AG04450 (cell line): ENCODE results near the gene TPMT. TPM values are rescaled to one million over a fixed set of nuclear protein-coding genes. Genes with fewer than 3 reads are reported as not detected.
A peak's percentile ranks its signal among the peaks of the same experiment; 100 is the strongest.

Source experiments
- CTCF ChIA-PET: fragments of 300-600, 350-600 bp; formaldehyde crosslinking; extraction: SDS; loops from one replicate; lab custom pipeline; 2022; ENCODE audit warnings: antibody characterized with exemption, inconsistent platforms; lab: Charles Lee
- POLR2A ChIA-PET: fragments of 350-600 bp; formaldehyde crosslinking; extraction: SDS; loops from one replicate; lab custom pipeline; 2021; ENCODE audit warnings: antibody characterized with exemption, inconsistent platforms; lab: Yijun Ruan, JAX
- DNase-seq: peaks from one replicate; pipeline ENCODE4 v3.0.0-alpha.2; 2011; ENCODE audit warnings: low read depth, low spot score
- H3K27ac ChIP-seq: one replicate; pipeline ENCODE4 v1.5.1; 2012; ENCODE audit warnings: low read depth, low read length, control low read depth
- H3K27me3 ChIP-seq: one replicate; pipeline ENCODE4 v1.6.0; 2012; ENCODE audit warnings: low read length; ENCODE audit not compliant: control insufficient read depth, insufficient read depth
- H3K4me3 ChIP-seq: 2 replicates; pipeline ENCODE4 v1.5.1; 2011; ENCODE audit warnings: mild to moderate bottlenecking, low read depth, low read length, control low read depth
- H3K9me3 ChIP-seq: 2 replicates; pipeline ENCODE4 v1.5.1; 2012; ENCODE audit warnings: low read length; ENCODE audit not compliant: control insufficient read depth, insufficient read depth
- polyA minus RNA-seq: library from RNA; depleted of rRNA, polyadenylated mRNA; stranded (reverse); fragments of >200 nt; gene quantifications from 2 replicates; pipeline ENCODE4 v1.2.3, GENCODE V29; 2011; rRNA and poly(A)+ RNA removed
- polyA plus RNA-seq: library from polyadenylated mRNA; depleted of rRNA; stranded (reverse); fragments of >200 nt; gene quantifications from 2 replicates; pipeline ENCODE4 v1.2.3, GENCODE V29; 2011; rRNA removed
- TF ChIP-seq, protein P1 (sequence below): IDR thresholded peaks from 2 replicates; pipeline ENCODE4 v1.5.1; 2011; ENCODE audit warnings: low read depth, low read length, control low read depth, inconsistent platforms

Gene TPMT
- polyA plus RNA-seq (20.5 and 25.8 TPM in 2 replicates), polyA minus RNA-seq (5.3 and 8.1 TPM in 2 replicates)

DNA sequence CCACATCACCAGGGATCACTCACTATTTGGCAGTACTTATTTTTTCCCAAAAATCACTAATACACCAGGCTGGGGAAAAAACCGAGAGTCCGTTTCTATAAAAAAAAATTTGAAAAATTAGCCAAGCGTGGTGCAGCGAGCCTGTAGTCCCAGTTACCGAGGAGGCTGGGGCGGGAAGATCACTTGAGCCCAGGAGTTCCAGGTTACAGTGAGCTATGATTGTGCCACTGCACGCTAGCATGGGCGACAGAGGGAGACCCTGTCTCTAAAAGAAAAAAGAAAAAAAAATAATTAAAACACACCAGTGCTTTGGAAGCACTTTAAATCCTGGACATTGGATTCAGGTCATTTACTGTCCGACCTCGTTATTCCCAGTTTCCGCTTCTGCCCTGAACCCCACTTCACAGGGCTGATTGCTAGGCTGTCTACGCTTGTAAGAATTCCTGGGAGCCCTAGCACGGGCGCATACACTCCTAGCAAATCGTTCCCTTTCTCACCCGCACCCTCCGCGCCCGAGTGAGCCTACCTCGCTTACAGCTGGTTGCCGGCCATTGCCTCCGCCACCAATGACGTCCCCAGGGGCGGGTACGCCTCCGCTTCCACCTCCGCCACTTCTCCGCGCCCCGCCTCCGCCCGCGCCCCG, at the start of gene TPMT:
Gene TPMT, minus strand, starts transcription at position 571 of the 643 bp plus-strand sequence. CDS start 5,950 bp downstream, outside the sequence.
- TF ChIP-seq, protein P1, sequence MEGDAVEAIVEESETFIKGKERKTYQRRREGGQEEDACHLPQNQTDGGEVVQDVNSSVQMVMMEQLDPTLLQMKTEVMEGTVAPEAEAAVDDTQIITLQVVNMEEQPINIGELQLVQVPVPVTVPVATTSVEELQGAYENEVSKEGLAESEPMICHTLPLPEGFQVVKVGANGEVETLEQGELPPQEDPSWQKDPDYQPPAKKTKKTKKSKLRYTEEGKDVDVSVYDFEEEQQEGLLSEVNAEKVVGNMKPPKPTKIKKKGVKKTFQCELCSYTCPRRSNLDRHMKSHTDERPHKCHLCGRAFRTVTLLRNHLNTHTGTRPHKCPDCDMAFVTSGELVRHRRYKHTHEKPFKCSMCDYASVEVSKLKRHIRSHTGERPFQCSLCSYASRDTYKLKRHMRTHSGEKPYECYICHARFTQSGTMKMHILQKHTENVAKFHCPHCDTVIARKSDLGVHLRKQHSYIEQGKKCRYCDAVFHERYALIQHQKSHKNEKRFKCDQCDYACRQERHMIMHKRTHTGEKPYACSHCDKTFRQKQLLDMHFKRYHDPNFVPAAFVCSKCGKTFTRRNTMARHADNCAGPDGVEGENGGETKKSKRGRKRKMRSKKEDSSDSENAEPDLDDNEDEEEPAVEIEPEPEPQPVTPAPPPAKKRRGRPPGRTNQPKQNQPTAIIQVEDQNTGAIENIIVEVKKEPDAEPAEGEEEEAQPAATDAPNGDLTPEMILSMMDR, result no peak
- ChIA-PET CTCF (interaction anchor here (0.5 to 0.6 kb wide), 2 partner anchors 370 to 1832 kb away, joined by 3 read pairs; no protein-coding TSS in a partner anchor), POLR2A (interaction anchor here (0.6 kb wide), 1 partner anchor 243 kb away, joined by 9 read pairs; no protein-coding TSS in a partner anchor)
- Histone ChIP-seq H3K4me3 (peak within 1 kb of the TSS; percentile 93), H3K27ac (peak within 1 kb of the TSS; percentile 70), H3K9me3 (no peaks in the 10 kb centered on the region; the same call in 1 of the 2 replicates), H3K27me3 (no peaks in the 10 kb centered on the region)
- no peak for DNase-seq

DNA sequence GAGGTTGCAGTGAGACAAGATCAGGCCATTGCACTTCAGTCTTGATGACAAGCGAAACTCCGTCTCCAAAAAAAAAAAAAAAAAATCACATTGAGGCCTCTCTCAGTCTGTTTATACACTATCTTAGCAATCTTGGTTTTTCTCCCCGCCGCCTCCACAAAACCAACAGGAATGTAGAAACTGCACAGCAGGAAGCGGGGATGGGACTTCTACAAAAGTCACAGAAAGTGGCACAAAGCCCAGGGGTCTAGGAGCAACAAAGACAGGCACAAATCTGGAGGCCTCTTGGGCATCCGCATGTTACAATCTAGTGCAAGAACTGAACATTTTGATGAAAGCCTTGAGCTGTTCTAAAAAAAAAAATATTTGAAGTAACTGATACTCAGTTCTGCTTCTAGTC, 48.9 kb upstream of the TPMT start:
- H3K27me3 ChIP-seq, result no peaks in the 10 kb centered on the region
- no peak overlapping the region for H3K4me3 ChIP-seq
- H3K27ac ChIP-seq, result no peak overlapping the region
- CTCF ChIA-PET, result no interaction called here
- POLR2A ChIA-PET, result no interaction called here
- no peak for DNase-seq
- no peaks in the 10 kb centered on the region for H3K9me3 ChIP-seq
- TF ChIP-seq, protein P1, result no peak

DNA sequence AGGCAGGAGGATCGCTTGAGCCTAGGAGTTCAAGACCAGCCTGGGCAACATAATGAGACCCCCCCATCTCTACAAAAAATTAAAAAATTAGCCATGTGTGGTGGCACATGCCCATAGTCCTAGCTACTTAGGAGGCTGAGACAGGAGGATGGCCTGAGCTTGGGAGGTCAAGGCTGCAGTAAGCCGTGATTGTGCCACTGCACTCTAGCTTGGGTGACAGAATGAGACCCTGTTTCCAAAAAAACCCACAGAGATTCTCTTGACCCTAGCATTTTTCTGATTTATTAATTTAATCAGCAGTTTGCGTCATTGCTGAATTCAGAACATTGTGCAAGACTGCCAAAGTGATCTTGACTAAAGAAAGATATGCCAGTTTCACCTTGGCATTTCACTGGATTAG, 37.1 kb upstream of the TPMT start:
- H3K9me3 ChIP-seq, result no peaks in the 10 kb centered on the region
- no peaks in the 10 kb centered on the region for H3K27me3 ChIP-seq
- POLR2A ChIA-PET, result no interaction called here
- CTCF ChIA-PET, result no interaction called here
- TF ChIP-seq, protein P1, result no peak
- H3K27ac ChIP-seq, result no peak overlapping the region
- no peak for DNase-seq
- H3K4me3 ChIP-seq, result no peak overlapping the region

DNA sequence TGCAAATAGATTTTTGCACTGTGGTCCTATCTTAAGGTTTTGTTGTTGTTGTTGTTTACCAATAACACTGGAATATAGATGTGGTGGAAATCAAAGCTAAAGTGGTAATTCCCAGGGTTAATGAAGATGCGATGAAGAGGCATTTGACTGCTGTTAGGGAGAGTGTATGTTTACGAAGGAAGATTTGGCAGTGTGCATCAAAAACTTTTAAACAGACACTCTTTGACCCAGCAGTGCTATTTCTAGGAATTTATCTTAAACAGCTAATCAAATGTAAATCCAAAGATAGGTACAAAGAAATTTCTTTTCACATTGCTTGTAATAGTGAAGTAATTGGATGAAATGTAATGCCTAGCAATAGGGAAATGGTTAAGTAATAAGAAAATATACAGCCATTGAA, 34.3 kb upstream of the TPMT start:
- DNase-seq, result no peak
- ChIA-PET CTCF (no interaction called here), POLR2A (no interaction called here)
- no peak overlapping the region for H3K4me3 ChIP-seq
- no peaks in the 10 kb centered on the region for H3K9me3 ChIP-seq
- TF ChIP-seq, protein P1, result no peak
- H3K27me3 ChIP-seq, result no peaks in the 10 kb centered on the region
- no peak overlapping the region for H3K27ac ChIP-seq

DNA sequence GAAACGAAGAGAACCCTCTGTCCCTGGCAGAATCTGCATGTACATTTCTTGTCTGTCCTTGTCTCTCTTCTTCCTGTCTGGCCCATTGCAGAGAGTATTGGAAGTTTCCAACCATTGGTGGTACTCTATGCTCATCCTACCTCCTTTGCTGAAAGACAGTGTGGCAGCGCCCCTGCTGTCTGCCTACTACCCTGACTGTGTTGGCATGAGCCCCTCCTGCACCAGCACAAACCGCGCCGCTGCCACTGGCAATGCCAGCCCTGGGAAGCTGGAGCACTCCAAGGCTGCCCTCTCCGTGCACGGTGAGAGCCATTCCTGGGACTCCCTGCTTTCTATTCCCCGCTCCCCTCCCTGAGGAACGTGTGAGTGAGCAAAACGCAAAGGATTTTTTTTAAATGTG, 32.8 kb upstream of the TPMT start:
- Histone ChIP-seq H3K9me3 (no peaks in the 10 kb centered on the region), H3K27ac (no peak overlapping the region), H3K27me3 (no peaks in the 10 kb centered on the region), H3K4me3 (no peak overlapping the region)
- ChIA-PET POLR2A (no interaction called here), CTCF (no interaction called here)
- TF ChIP-seq, protein P1, result no peak
- DNase-seq, result no peak
